ENCODE data around the gene C1orf210. TPM values are rescaled to one million over a fixed set of nuclear protein-coding genes. Genes with fewer than 3 reads are reported as not detected.

Gene C1orf210
- total RNA-seq, 1 experiment from 2014 or later: 29.3 TPM

DNA sequence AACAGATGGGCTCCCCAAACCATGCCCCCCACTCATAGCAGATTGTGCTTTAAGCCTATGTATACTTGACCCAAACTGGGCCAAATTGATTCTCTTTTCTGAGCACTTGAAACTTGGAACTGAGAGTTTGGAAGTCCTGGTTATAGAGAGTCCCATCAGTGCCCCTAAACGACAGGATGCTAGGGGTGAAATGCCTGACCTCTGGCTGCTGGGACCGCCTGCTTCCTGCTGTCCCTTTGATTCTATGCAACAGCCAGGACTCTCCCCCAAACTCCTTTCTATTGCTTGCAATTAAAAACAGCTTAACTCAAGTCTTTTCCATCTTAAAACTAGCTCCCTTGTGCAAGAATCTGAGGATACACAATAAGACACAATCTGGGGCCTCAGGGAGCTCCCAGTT, 4.7 kb downstream of the C1orf210 start:
- no peaks in the 10 kb centered on the region for H4K20me1 ChIP-seq (ENCODE audit: insufficient read depth)
- no peaks in the 10 kb centered on the region for H3K36me3 ChIP-seq (ENCODE audit: low read depth)
- ChIA-PET CTCF (no interaction called here), POLR2A (ENCODE audit: unreplicated experiment) (interaction anchor here (0.5 to 0.6 kb wide), 2 partner anchors 10 to 61 kb away, joined by 4 to 16 read pairs; no protein-coding TSS in a partner anchor)
- peaks cover 16% of the 10 kb centered on the region for H3K4me1 ChIP-seq (replicated peaks; ENCODE audit: insufficient read depth)
- H3K4me3 ChIP-seq: no peak overlapping the region
- intact Hi-C loops (cut with micrococcal nuclease; ENCODE audit: unreplicated experiment): no loop called here
- TF ChIP-seq CTCF (conservative IDR thresholded peaks at IDR 0.05): no peak
- no peak for TF ChIP-seq EZH2 (IDR thresholded peaks at IDR 0.05; ENCODE audit: low read depth)
- H3K9me3 ChIP-seq (ENCODE audit: insufficient read depth, low read depth): no peaks in the 10 kb centered on the region
- H3K4me2 ChIP-seq: no peak overlapping the region
- H3K27me3 ChIP-seq (ENCODE audit: insufficient read depth, low read depth): no peaks in the 10 kb centered on the region
- no peaks in the 10 kb centered on the region for H3K9me2 ChIP-seq (ENCODE audit: insufficient read depth)
- no peak overlapping the region for H2AFZ ChIP-seq
- BruUV-seq (replicated peaks): no TSS peak
- H3K79me2 ChIP-seq (ENCODE audit: low read depth): peaks cover 20% of the 10 kb centered on the region
- DNase-seq: no peak
- peaks cover 2% of the 10 kb centered on the region; the same call in 1 of the 2 replicates for H3F3A ChIP-seq (ENCODE audit: insufficient read depth, low read depth)
- H3K27ac ChIP-seq: no peak overlapping the region

GRCh38 chr1:43279666-43280065, 5.7 kb downstream of the C1orf210 start:
- peaks cover 8% of the 10 kb centered on the region; the same call in 1 of the 2 replicates for H3F3A ChIP-seq (ENCODE audit: insufficient read depth, low read depth)
- no peaks in the 10 kb centered on the region for H4K20me1 ChIP-seq (ENCODE audit: insufficient read depth)
- H3K9me3 ChIP-seq (ENCODE audit: insufficient read depth, low read depth): no peaks in the 10 kb centered on the region
- intact Hi-C loops (cut with micrococcal nuclease; ENCODE audit: unreplicated experiment): no loop called here
- no TSS peak for BruUV-seq (replicated peaks)
- no peaks in the 10 kb centered on the region for H3K9me2 ChIP-seq (ENCODE audit: insufficient read depth)
- no peaks in the 10 kb centered on the region for H3K27me3 ChIP-seq (ENCODE audit: insufficient read depth, low read depth)
- CTCF ChIA-PET: no interaction called here
- TF ChIP-seq CTCF (conservative IDR thresholded peaks at IDR 0.05) (no peak), EZH2 (IDR thresholded peaks at IDR 0.05; ENCODE audit: low read depth) (no peak)
- no peak overlapping the region for H3K27ac ChIP-seq
- no peaks in the 10 kb centered on the region for H3K36me3 ChIP-seq (ENCODE audit: low read depth)
- no peak overlapping the region for H3K4me3 ChIP-seq
- no peak overlapping the region for H3K4me2 ChIP-seq
- no peak overlapping the region for H2AFZ ChIP-seq
- POLR2A ChIA-PET (ENCODE audit: unreplicated experiment): no interaction called here
- H3K79me2 ChIP-seq (ENCODE audit: low read depth): peaks cover 14% of the 10 kb centered on the region
- H3K4me1 ChIP-seq (replicated peaks; ENCODE audit: insufficient read depth): peaks cover 9% of the 10 kb centered on the region
- no peak for DNase-seq

DNA sequence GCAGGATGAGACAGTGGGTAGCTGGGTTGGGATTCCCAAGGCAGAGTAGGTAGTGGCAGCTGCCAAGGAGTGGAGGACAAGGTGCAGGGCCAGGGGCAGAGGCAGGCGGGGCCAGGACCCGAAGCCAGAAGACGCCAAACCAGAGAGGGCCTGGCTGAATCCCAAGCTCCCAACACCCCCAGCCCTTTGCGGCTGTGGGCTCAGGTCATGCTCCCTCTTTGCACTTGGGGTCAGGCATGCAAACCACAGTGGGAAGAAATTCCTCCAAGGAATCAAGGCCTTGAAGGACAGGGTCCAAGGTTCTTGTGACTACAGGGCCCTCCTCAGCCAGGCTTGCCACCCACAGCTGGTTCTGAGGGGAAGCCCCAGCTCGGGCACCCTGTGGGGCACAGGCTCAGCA, 6.2 kb downstream of the C1orf210 start:
- peaks cover 4% of the 10 kb centered on the region for H3K4me1 ChIP-seq (replicated peaks; ENCODE audit: insufficient read depth)
- ChIA-PET POLR2A (ENCODE audit: unreplicated experiment) (no interaction called here), CTCF (no interaction called here)
- intact Hi-C loops (cut with micrococcal nuclease; ENCODE audit: unreplicated experiment): no loop called here
- TF ChIP-seq CTCF (conservative IDR thresholded peaks at IDR 0.05) (no peak), EZH2 (IDR thresholded peaks at IDR 0.05; ENCODE audit: low read depth) (no peak)
- no TSS peak for BruUV-seq (replicated peaks)
- H3K9me2 ChIP-seq (ENCODE audit: insufficient read depth): no peaks in the 10 kb centered on the region
- H3F3A ChIP-seq (ENCODE audit: insufficient read depth, low read depth): peaks cover 12% of the 10 kb centered on the region; the same call in 1 of the 2 replicates
- no peak overlapping the region for H3K4me3 ChIP-seq
- no peak overlapping the region for H3K4me2 ChIP-seq
- H3K79me2 ChIP-seq (ENCODE audit: low read depth): peaks cover 9% of the 10 kb centered on the region
- no peak for DNase-seq
- no peaks in the 10 kb centered on the region for H4K20me1 ChIP-seq (ENCODE audit: insufficient read depth)
- no peaks in the 10 kb centered on the region for H3K36me3 ChIP-seq (ENCODE audit: low read depth)
- H3K9me3 ChIP-seq (ENCODE audit: insufficient read depth, low read depth): no peaks in the 10 kb centered on the region
- H2AFZ ChIP-seq: no peak overlapping the region
- H3K27ac ChIP-seq: no peak overlapping the region
- H3K27me3 ChIP-seq (ENCODE audit: insufficient read depth, low read depth): no peaks in the 10 kb centered on the region
